VCaP (cell line): ENCODE data around the gene LHPP.

Source experiments
- H3K27ac ChIP-seq: fragments of 450-650 bp; 2 replicates; pipeline ENCODE4 v1.5.1; 2017
- TF ChIP-seq, protein P1 (sequence below): fragments of 450-650 bp; conservative IDR thresholded peaks from 2 replicates; pipeline ENCODE4 v1.5.1; 2017; ENCODE audit warnings: mild to moderate bottlenecking, moderate library complexity

Gene LHPP

DNA sequence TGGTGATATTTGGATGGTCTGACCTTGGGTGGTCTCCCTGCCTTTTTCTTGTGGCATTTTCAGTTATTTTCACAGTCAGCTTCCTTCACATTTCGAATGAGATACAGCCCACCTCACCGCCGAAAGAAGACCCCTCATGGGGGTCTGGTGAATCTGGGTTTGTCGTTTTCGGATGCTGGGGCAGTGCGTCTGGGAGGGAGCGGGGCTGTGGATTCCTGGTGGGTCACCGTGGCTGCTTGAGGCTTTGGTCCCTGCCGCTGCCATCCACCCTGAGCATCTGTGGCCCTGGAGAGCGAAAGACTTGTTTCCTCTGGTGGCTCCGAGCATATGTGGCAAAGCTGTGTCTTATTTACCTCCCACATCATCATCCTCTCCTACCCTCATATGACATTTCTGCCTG, 43.1 kb downstream of the LHPP start:
- TF ChIP-seq, protein P1, sequence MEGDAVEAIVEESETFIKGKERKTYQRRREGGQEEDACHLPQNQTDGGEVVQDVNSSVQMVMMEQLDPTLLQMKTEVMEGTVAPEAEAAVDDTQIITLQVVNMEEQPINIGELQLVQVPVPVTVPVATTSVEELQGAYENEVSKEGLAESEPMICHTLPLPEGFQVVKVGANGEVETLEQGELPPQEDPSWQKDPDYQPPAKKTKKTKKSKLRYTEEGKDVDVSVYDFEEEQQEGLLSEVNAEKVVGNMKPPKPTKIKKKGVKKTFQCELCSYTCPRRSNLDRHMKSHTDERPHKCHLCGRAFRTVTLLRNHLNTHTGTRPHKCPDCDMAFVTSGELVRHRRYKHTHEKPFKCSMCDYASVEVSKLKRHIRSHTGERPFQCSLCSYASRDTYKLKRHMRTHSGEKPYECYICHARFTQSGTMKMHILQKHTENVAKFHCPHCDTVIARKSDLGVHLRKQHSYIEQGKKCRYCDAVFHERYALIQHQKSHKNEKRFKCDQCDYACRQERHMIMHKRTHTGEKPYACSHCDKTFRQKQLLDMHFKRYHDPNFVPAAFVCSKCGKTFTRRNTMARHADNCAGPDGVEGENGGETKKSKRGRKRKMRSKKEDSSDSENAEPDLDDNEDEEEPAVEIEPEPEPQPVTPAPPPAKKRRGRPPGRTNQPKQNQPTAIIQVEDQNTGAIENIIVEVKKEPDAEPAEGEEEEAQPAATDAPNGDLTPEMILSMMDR: no peak
- no peak overlapping the region for H3K27ac ChIP-seq

DNA sequence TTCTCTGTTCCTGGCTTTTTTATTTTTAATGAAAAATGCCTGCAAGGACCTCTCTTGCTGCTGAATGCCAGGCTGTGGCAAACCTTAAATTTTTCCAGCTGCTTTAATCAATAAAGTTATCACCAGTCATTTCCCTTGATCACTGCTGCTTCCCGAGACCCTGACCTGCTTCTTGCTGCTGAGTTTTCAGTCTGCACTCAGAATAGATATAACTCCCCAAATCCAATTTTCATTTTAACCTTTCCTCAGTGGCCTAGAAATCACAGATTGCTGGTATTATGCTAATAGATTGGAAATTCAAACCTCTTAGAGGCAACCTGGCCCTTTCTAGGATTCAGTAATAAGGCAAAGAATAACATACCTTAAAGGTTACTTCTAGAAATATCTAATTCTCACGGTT, 43.7 kb downstream of the LHPP start:
- TF ChIP-seq, protein P1: no peak
- H3K27ac ChIP-seq: no peak overlapping the region

DNA sequence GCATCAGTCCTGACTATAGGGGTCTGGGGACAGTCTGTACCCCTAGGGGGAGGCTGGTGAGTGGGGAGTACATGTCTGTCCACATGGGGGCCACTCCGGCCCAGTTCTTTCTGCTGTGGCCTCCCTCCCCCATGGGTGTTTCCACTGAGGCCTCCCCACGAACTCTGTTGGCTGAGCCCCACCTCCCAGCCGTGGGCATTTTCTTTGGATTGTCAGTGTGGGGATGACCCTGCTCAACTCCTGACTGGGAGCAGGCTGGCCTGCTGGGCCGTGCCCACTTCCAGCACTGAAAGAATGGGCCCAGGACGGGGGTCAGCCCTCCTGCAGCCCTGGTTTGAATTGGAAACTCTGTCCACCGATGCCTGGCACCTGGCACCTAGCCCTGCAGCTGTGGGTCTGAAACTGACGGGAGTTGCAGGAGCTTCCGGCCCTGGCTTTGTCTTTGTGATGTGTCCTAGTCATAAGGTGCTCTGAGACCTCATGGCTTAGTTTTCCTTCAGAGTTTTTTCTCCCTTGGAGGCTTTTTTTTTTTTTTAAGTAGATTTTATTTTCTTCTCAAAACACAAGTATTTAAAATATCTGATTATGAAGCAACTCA, 46.5 kb downstream of the LHPP start:
- TF ChIP-seq, protein P1: no peak
- H3K27ac ChIP-seq: no peak overlapping the region

DNA sequence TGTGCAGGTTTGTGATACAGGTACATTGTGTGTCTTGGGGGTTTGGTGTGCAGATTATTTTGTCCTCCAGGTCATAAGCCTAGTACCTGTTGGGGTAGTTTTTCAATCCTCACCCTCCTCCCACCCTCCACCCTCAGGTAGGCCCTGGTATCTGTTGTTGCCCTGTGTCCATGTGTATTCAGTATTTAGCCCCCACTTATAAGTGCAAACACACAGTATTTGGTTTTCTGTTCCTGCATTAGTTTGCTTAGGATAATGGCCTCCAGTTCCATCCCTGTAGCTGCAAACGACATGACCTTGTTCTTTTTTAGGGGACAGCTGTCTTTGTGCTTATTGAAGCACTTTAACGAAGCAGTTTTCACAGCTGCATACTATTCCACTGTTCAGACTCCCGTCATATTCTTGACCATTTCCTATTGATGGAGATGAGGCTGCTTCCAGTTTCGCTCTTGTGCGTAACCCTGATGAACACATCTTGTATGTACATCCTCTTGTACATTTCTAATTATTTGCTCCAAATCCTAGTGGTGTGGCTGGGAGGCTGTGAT, 47.4 kb downstream of the LHPP start:
- TF ChIP-seq, protein P1: no peak
- H3K27ac ChIP-seq: no peak overlapping the region

DNA sequence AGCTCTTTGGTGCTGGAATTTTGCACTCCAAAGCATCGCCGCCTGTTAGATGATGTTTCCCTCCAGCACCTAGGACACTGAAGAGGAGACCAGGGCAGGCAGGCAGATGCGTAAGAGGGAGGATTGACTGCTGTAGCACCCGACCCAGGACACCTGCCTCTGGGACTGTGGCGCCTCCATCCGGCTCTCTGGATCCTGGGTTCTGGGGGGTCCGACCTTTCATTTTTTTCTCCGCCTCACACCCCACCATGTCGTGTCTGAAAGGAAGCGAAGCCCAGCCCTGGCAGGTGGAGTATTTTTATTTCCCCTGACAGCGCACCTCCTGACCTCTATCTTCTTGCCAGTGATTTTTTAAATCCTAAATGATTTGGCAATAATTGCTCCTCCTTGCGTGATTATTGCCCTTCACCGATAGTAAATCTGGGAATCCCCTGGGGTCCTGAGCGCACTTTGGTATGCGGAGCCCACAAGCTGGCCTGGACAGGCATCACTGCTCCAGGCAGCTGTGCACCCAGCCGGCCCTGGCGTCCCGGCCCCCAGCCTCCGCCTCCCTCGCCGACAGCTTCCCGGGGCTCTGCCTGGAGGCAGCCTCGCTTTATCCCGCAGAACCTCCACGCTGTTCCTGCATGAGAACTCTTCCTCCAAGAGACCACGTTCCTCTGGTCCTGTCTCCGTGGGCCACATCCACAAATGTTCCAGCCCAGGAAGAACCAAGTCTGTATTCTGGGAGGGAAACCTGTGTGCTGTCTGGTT, 48.4 kb downstream of the LHPP start:
- no peak overlapping the region for H3K27ac ChIP-seq
- TF ChIP-seq, protein P1: no peak

DNA sequence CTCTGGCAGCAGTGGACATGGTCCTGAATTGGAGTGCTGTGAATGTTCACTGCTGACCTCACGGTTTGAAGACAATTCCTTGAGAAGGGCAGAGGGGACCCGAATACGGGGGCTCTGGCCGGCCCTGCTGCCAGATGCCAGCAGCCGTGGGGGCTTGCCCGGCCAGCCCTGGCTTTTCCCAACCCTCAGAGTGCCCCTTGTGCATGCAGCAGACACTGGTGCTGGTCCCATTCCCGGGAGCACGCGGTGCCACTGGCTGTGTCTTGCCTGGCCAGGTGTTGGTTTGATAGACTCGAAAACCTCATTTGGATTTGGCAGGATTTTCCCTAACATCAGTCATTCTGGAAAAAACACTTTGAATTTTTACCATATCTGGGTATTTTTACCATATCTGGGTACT, 49.1 kb downstream of the LHPP start:
- H3K27ac ChIP-seq: no peak overlapping the region
- TF ChIP-seq, protein P1: no peak

DNA sequence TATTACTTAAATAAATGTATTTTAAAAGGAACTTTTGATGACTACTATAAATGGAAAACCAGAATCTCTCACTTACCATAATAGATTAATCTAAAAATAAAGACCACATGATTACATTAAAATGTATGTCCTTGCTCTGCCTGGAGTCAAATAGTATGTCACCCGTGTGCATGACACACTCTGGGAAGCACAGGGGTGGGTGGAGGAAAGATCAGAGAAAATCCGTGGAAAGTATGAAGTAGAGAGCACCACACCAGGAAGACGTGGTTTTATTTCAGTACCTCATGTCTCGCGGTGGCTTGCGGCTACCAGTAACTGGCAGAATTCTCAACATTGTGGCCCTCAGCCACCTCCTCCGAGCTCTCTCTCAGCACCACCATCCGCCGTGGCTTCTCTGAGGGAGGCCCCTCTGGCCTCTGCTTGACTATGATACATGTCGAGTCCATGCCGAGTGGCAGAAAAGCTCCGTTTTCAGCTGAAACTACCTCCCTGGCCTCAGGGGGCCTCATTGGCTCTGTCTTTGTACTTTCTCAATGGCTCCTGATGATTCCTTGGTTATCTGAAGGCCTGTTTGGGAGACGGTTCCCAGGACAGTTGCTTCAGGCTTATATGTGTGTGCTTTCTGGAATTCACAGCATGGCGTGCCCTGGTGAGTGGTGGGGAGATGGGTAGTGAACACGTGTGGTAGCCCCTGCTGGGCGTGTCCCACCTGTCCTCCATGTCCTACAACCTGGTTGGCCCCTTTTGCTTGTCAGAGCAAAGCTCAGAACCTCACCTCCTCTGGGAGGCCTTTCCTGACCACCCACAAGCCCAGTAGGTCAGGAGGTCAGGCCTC, 49.8 kb downstream of the LHPP start:
- TF ChIP-seq, protein P1: no peak
- no peak overlapping the region for H3K27ac ChIP-seq
